Body of pancreas (tissue), 4 donors: ENCODE measurements around the gene KIAA1614. TPM values are rescaled to one million over a fixed set of nuclear protein-coding genes. Genes with fewer than 3 reads are reported as not detected.
"Not testable (repeated sequence)": the region's sequence is repeated elsewhere in the genome, so short reads cannot be mapped to it uniquely, and the experiment has no call there.

Source experiments
- ATAC-seq: fragments of 150-250 bp; one replicate; pipeline ENCODE4 v1.9.1; 2016
- DNase-seq, 4 donors: peaks; one replicate each; pipeline ENCODE4 v3.0.0-alpha.2; 2019
- H3K27ac ChIP-seq, 4 donors: fragments of 200-600 bp; sonication (generic); 1 replicate in 3 of 4; 2 replicates in 1 of 4; pipeline versions ENCODE4 v1.5.1 to v1.6.1; 2016 to 2019; ENCODE audit warnings: mild to moderate bottlenecking in 1 of 4, mixed read lengths in 1 of 4, moderate library complexity in 1 of 4
- H3K27me3 ChIP-seq, 2 donors: fragments of 200-600 bp; sonication (generic); one replicate each; pipeline ENCODE4 v1.6.0; 2016; ENCODE audit warnings: mild to moderate bottlenecking in 1 of 2
- H3K36me3 ChIP-seq, 2 donors: fragments of 200-600 bp; sonication (generic); replicated peaks in 1 of 2; 2 replicates each; pipeline ENCODE4 v1.5.1; 2016; ENCODE audit warnings: low read depth in 2 of 2; ENCODE audit not compliant: insufficient read depth in 1 of 2
- H3K4me1 ChIP-seq: fragments of 200-600 bp; sonication (generic); one replicate; pipeline ENCODE4 v1.6.0; 2016
- H3K4me3 ChIP-seq, 2 donors: fragments of 200-600 bp; sonication (generic); 1 replicate in 1 of 2; 2 replicates in 1 of 2; pipeline ENCODE4 v1.5.1; 2016 to 2019
- H3K9me3 ChIP-seq, 3 donors: fragments of 200-600 bp; sonication (generic); 1 replicate in 2 of 3; 2 replicates in 1 of 3; pipeline ENCODE4 v1.5.1; 2016
- CTCF ChIP-seq, 7 experiments: fragments of 450-650 bp in 4 of 7; fragments of 200-600 bp in 3 of 7; sonication (generic) in 3 of 7; IDR thresholded peaks; one replicate each; pipeline ENCODE4 v1.5.1; 2016 to 2019; ENCODE audit warnings: antibody characterized with exemption in 7 of 7
- POLR2A ChIP-seq, 3 donors: fragments of 450-650 bp; IDR thresholded peaks; one replicate each; pipeline ENCODE4 v1.6.1; 2016; ENCODE audit warnings: antibody characterized with exemption in 3 of 3, mild to moderate bottlenecking in 2 of 3
- WGBS, 2 donors: methylation state at CpG; one replicate each; pipeline ENCODE4 v1.1.5; 2017; 5-methylcytosine and 5-hydroxymethylcytosine counted together
- intact Hi-C: fragments of 100-400 bp; cut with DNase I; formaldehyde crosslinking; loops from one replicate; pipeline ENCODE4 v1.15.1; 2023
- total RNA-seq, 2 donors: library from RNA; depleted of rRNA; stranded (reverse); fragments of >200 nt; gene quantifications; one replicate each; pipeline ENCODE4 v1.1.0, GENCODE V29; 2016

KIAA1614 gene
- total RNA-seq, 2 donors from 2014 or later: 0.52 to 4.3 TPM

GRCh38 chr1:180966744-180967536, 54.2 kb downstream of the KIAA1614 start:
- 84 to 94% methylated on average over 15 of the region's 15 CpGs for WGBS, 2 donors
- Histone ChIP-seq H3K9me3 (no peaks in the 10 kb centered on the region), H3K27me3 (no peaks in the 10 kb centered on the region), H3K4me1 (no peaks in the 10 kb centered on the region), H3K27ac (no peak overlapping the region), H3K36me3 (no peaks in the 10 kb centered on the region), H3K4me3 (no peak overlapping the region)
- TF ChIP-seq POLR2A (IDR thresholded peaks at IDR 0.05) (no peak), CTCF (IDR thresholded peaks at IDR 0.05) (no peak)
- no peak for ATAC-seq
- intact Hi-C loops: no loop called here
- DNase-seq: no peak

- Histone ChIP-seq H3K27ac (no peak overlapping the region), H3K9me3 (no peaks in the 10 kb centered on the region), H3K36me3 (no peaks in the 10 kb centered on the region), H3K4me1 (peaks cover under 1% of the 10 kb centered on the region), H3K27me3 (no peaks in the 10 kb centered on the region), H3K4me3 (no peak overlapping the region)
- 28 to 33% methylated on average over 1 of the region's 1 CpG for WGBS, 2 donors
- ATAC-seq: no peak
- no peak for DNase-seq
- TF ChIP-seq POLR2A (IDR thresholded peaks at IDR 0.05): no peak
- TF ChIP-seq CTCF (IDR thresholded peaks at IDR 0.05): no peak
- intact Hi-C loops: no loop called here
Observed at GRCh38 chr1:180967558-180967957, 54.9 kb downstream of the KIAA1614 start.

GRCh38 chr1:180968834-180969233, 56.1 kb downstream of the KIAA1614 start:
- DNase-seq, H3K9me3 ChIP-seq, H3K4me3 ChIP-seq, H3K27ac ChIP-seq, intact Hi-C loops, H3K36me3 ChIP-seq, ATAC-seq, H3K27me3 ChIP-seq: not testable (repeated sequence)
- WGBS, 2 donors: 89 to 91% methylated on average over 5 to 8 of the region's 8 CpGs
- peaks cover 13% of the 10 kb centered on the region for H3K4me1 ChIP-seq

GRCh38 chr1:180969434-180969833, 56.7 kb downstream of the KIAA1614 start:
- Histone ChIP-seq H3K4me1 (peaks cover 19% of the 10 kb centered on the region), H3K9me3 (no peaks in the 10 kb centered on the region), H3K36me3 (no peaks in the 10 kb centered on the region), H3K27me3 (no peaks in the 10 kb centered on the region), H3K27ac (no peak overlapping the region), H3K4me3 (no peak overlapping the region)
- DNase-seq: no peak
- WGBS, 2 donors: 67 to 88% methylated on average over 7 to 8 of the region's 8 CpGs
- TF ChIP-seq POLR2A (IDR thresholded peaks at IDR 0.05) (no peak), CTCF (IDR thresholded peaks at IDR 0.05) (no peak)
- no peak for ATAC-seq
- intact Hi-C loops: no loop called here

- WGBS, 2 donors: 80 to 84% methylated on average over 11 to 15 of the region's 15 CpGs
- intact Hi-C loops: no loop called here
- no peaks in the 10 kb centered on the region for H3K9me3 ChIP-seq
- H3K4me3 ChIP-seq: no peak overlapping the region
- H3K27me3 ChIP-seq: no peaks in the 10 kb centered on the region
- no peak overlapping the region for H3K27ac ChIP-seq
- H3K4me1 ChIP-seq: peaks cover 20% of the 10 kb centered on the region
- ATAC-seq (no peak), DNase-seq (no peak)
- no peak for TF ChIP-seq POLR2A (IDR thresholded peaks at IDR 0.05)
- no peak for TF ChIP-seq CTCF (IDR thresholded peaks at IDR 0.05)
- no peaks in the 10 kb centered on the region for H3K36me3 ChIP-seq
Observed at GRCh38 chr1:180970333-180971079, 57.8 kb downstream of the KIAA1614 start.
